Measurements from ENCODE around the gene BTN1A1. TPM values are rescaled to one million over a fixed set of nuclear protein-coding genes. Genes with fewer than 3 reads are reported as not detected.
A peak's percentile ranks its signal among the peaks of the same experiment; 100 is the strongest.

BTN1A1 gene
- total and polyA plus RNA-seq, 9 of the 15 experiments (the other 6 are each of a cell fraction or from before 2014, with no cell fraction given), result 0.01 to 0.15 (median 0.06) TPM; not detected in 4

- TF ChIP-seq PATZ1 (CRISPR knock-in tag; IDR thresholded peaks at IDR 0.05; ENCODE audit: borderline replicate concordance) (no peak), ESRRA (IDR thresholded peaks at IDR 0.05; ENCODE audit: borderline replicate concordance, low read depth) (no peak), SAP30 (IDR thresholded peaks at IDR 0.05; ENCODE audit: borderline replicate concordance, insufficient read depth, low read depth, low read length, poor library complexity, severe bottlenecking) (no peak), SMAD3 (CRISPR knock-in tag; conservative IDR thresholded peaks at IDR 0.05) (no peak), ZFP91 (CRISPR knock-in tag; IDR thresholded peaks at IDR 0.05) (no peak), PREB (CRISPR knock-in tag; IDR thresholded peaks at IDR 0.05) (0 out of 2 replicates have a peak, but pooled peaks have one; percentile 26), EZH2 (IDR thresholded peaks at IDR 0.05; ENCODE audit: borderline replicate concordance, low read depth, low read length) (no peak), NR2C1 (IDR thresholded peaks at IDR 0.05) (no peak), NR2C1 (tag; IDR thresholded peaks at IDR 0.05) (no peak), ZSCAN32 (CRISPR knock-in tag; IDR thresholded peaks at IDR 0.05) (no peak), RNF2 (IDR thresholded peaks at IDR 0.05) (no peak; the same call in 1 of the 2 replicates), ZNF449 (CRISPR knock-in tag; IDR thresholded peaks at IDR 0.05) (no peak), ETS2 (tag; IDR thresholded peaks at IDR 0.05; ENCODE audit: borderline replicate concordance, poor library complexity, severe bottlenecking) (no peak), KDM2B (CRISPR knock-in tag; IDR thresholded peaks at IDR 0.05) (no peak), ZBTB5 (IDR thresholded peaks at IDR 0.05) (no peak), MEF2D (tag; conservative IDR thresholded peaks at IDR 0.05; ENCODE audit: low read depth) (no peak), KAT8 (IDR thresholded peaks at IDR 0.05; ENCODE audit: low read depth) (no peak), LARP7 (IDR thresholded peaks at IDR 0.05) (no peak), ESRRB (CRISPR knock-in tag; IDR thresholded peaks at IDR 0.05; ENCODE audit: borderline replicate concordance) (no peak), TRIM24 (IDR thresholded peaks at IDR 0.05) (no peak), PTRF (tag; IDR thresholded peaks at IDR 0.05) (no peak)
Observed at GRCh38 chr6:26473758-26474438, 26.2 kb upstream of the BTN1A1 start (continued).
